ENCODE data around the gene MARCHF10. TPM values are rescaled to one million over a fixed set of nuclear protein-coding genes. Genes with fewer than 3 reads are reported as not detected.

MARCHF10 gene
- total RNA-seq, 1 experiment from 2014 or later: not detected

- no peak overlapping the region for H3K4me3 Mint-ChIP-seq (ENCODE audit: unreplicated experiment)
- no peaks in the 10 kb centered on the region for H3K9me3 Mint-ChIP-seq (ENCODE audit: unreplicated experiment)
- no TSS peak for BruUV-seq (replicated peaks)
- no peak for DNase-seq (ENCODE audit: unreplicated experiment)
- TF ChIP-seq CTCF (IDR thresholded peaks at IDR 0.05; ENCODE audit: unreplicated experiment): no peak
- ChIA-PET CTCF (interaction anchor here (0.6 to 0.7 kb wide), 2 partner anchors 26 to 891 kb away, joined by 3 read pairs; no protein-coding TSS in a partner anchor), POLR2A (no interaction called here)
- H3K27ac Mint-ChIP-seq (ENCODE audit: low read depth, unreplicated experiment): peak overlapping the region; percentile 7
- H3K27me3 Mint-ChIP-seq (ENCODE audit: insufficient read depth, unreplicated experiment): no peaks in the 10 kb centered on the region
- intact Hi-C loops (cut with micrococcal nuclease): no loop called here
- no peaks in the 10 kb centered on the region for H3K36me3 Mint-ChIP-seq (ENCODE audit: insufficient read depth, unreplicated experiment)
- peaks cover 34% of the 10 kb centered on the region for H3K4me1 Mint-ChIP-seq (ENCODE audit: insufficient read depth, unreplicated experiment)
Observed at GRCh38 chr17:62717589-62717855, 90.6 kb downstream of the MARCHF10 start.

GRCh38 chr17:62716834-62717588, 91.1 kb downstream of the MARCHF10 start:
- peak overlapping the region; percentile 7 for H3K27ac Mint-ChIP-seq (ENCODE audit: low read depth, unreplicated experiment)
- peaks cover 34% of the 10 kb centered on the region for H3K4me1 Mint-ChIP-seq (ENCODE audit: insufficient read depth, unreplicated experiment)
- CTCF ChIA-PET: no interaction called here
- BruUV-seq (replicated peaks): no TSS peak
- DNase-seq (ENCODE audit: unreplicated experiment): no peak
- no peak overlapping the region for H3K4me3 Mint-ChIP-seq (ENCODE audit: unreplicated experiment)
- TF ChIP-seq CTCF (IDR thresholded peaks at IDR 0.05; ENCODE audit: unreplicated experiment): no peak
- no peaks in the 10 kb centered on the region for H3K9me3 Mint-ChIP-seq (ENCODE audit: unreplicated experiment)
- no peaks in the 10 kb centered on the region for H3K36me3 Mint-ChIP-seq (ENCODE audit: insufficient read depth, unreplicated experiment)
- no peaks in the 10 kb centered on the region for H3K27me3 Mint-ChIP-seq (ENCODE audit: insufficient read depth, unreplicated experiment)
- intact Hi-C loops (cut with micrococcal nuclease): no loop called here
- POLR2A ChIA-PET: interaction anchor here (0.6 to 0.7 kb wide), 2 partner anchors 21 to 81 kb away, joined by 3 read pairs; no protein-coding TSS in a partner anchor

GRCh38 chr17:62715882-62716390, 92.2 kb downstream of the MARCHF10 start:
- Mint-ChIP-seq H3K27ac (ENCODE audit: low read depth, unreplicated experiment) (no peak overlapping the region), H3K4me3 (ENCODE audit: unreplicated experiment) (no peak overlapping the region), H3K36me3 (ENCODE audit: insufficient read depth, unreplicated experiment) (no peaks in the 10 kb centered on the region), H3K4me1 (ENCODE audit: insufficient read depth, unreplicated experiment) (peaks cover 34% of the 10 kb centered on the region), H3K9me3 (ENCODE audit: unreplicated experiment) (no peaks in the 10 kb centered on the region), H3K27me3 (ENCODE audit: insufficient read depth, unreplicated experiment) (no peaks in the 10 kb centered on the region)
- no TSS peak for BruUV-seq (replicated peaks)
- no peak for TF ChIP-seq CTCF (IDR thresholded peaks at IDR 0.05; ENCODE audit: unreplicated experiment)
- ChIA-PET CTCF (interaction anchor here (0.6 to 0.9 kb wide), 2 partner anchors 206 to 253 kb away, joined by 3 to 4 read pairs; no protein-coding TSS in a partner anchor), POLR2A (interaction anchor here (0.7 kb wide), 1 partner anchor 12 kb away, joined by 3 read pairs; no protein-coding TSS in a partner anchor)
- DNase-seq (ENCODE audit: unreplicated experiment): no peak
- intact Hi-C loops (cut with micrococcal nuclease): no loop called here

- DNase-seq (ENCODE audit: unreplicated experiment): no peak
- POLR2A ChIA-PET: interaction anchor here (0.6 to 0.7 kb wide), 2 partner anchors 795 to 909 kb away, joined by 3 read pairs; no protein-coding TSS in a partner anchor
- Mint-ChIP-seq H3K27me3 (ENCODE audit: insufficient read depth, unreplicated experiment) (no peaks in the 10 kb centered on the region), H3K36me3 (ENCODE audit: insufficient read depth, unreplicated experiment) (no peaks in the 10 kb centered on the region), H3K4me1 (ENCODE audit: insufficient read depth, unreplicated experiment) (peaks cover 23% of the 10 kb centered on the region), H3K9me3 (ENCODE audit: unreplicated experiment) (no peaks in the 10 kb centered on the region), H3K27ac (ENCODE audit: low read depth, unreplicated experiment) (no peak overlapping the region), H3K4me3 (ENCODE audit: unreplicated experiment) (no peak overlapping the region)
- intact Hi-C loops (cut with micrococcal nuclease): no loop called here
- TF ChIP-seq CTCF (IDR thresholded peaks at IDR 0.05; ENCODE audit: unreplicated experiment): no peak
- no TSS peak for BruUV-seq (replicated peaks)
- CTCF ChIA-PET: interaction anchor here (0.6 to 0.9 kb wide), 2 partner anchors 162 to 679 kb away, joined by 3 read pairs; no protein-coding TSS in a partner anchor
Observed at GRCh38 chr17:62714016-62714777, 93.9 kb downstream of the MARCHF10 start.
